A673 (cell line): Measurements from ENCODE around the gene FAS. TPM values are rescaled to one million over a fixed set of nuclear protein-coding genes. Genes with fewer than 3 reads are reported as not detected.

Experiments
- BruUV-seq: library from RNA; stranded (reverse); fragments of 400-500 nt; replicated peaks from 2 replicates; lab custom pipeline; 2021; lab: Mats Ljungman, UMichigan
- CTCF ChIA-PET: fragments of 300-600 bp; sonication (Branson Sonifier 250); formaldehyde crosslinking; loops from one replicate; lab custom pipeline; 2022; ENCODE audit warnings: antibody characterized with exemption; lab: Charles Lee
- POLR2A ChIA-PET: fragments of 300-600 bp; sonication (Branson Sonifier 250); formaldehyde crosslinking; loops from one replicate; lab custom pipeline; 2022; ENCODE audit warnings: antibody characterized with exemption; ENCODE audit not compliant: low non-redundant PET; lab: Charles Lee
- DNase-seq: peaks from one replicate; pipeline ENCODE4 v3.0.0-alpha.2; 2015; ENCODE audit warnings: low spot score
- H3K27ac ChIP-seq: fragments of 200-600 bp; sonication (generic); 2 replicates; pipeline ENCODE4 v1.5.1; 2016; ENCODE audit warnings: mixed run types, low read depth, mild to moderate bottlenecking, mixed read lengths, antibody characterized with exemption, low read length; ENCODE audit not compliant: poor library complexity, severe bottlenecking
- H3K27me3 ChIP-seq: fragments of 200-600 bp; sonication (generic); replicated peaks from 2 replicates; pipeline ENCODE4 v1.6.1; 2017; ENCODE audit warnings: mixed run types, low read depth, mild to moderate bottlenecking, mixed read lengths, antibody characterized with exemption, low read length; ENCODE audit not compliant: insufficient read depth, poor library complexity
- H3K36me3 ChIP-seq: fragments of 200-600 bp; sonication (generic); 2 replicates; pipeline ENCODE4 v1.6.1; 2016; ENCODE audit warnings: mixed run types, mild to moderate bottlenecking, mixed read lengths, antibody characterized with exemption, low read length; ENCODE audit not compliant: insufficient read depth, poor library complexity, severe bottlenecking
- H3K4me1 ChIP-seq: fragments of 200-600 bp; sonication (generic); 2 replicates; pipeline ENCODE4 v1.6.1; 2017; ENCODE audit warnings: mixed run types, mild to moderate bottlenecking, mixed read lengths, antibody characterized with exemption, low read length; ENCODE audit not compliant: insufficient read depth, poor library complexity, severe bottlenecking
- H3K4me3 ChIP-seq: fragments of 200-600 bp; sonication (generic); 2 replicates; pipeline ENCODE4 v1.5.1; 2016; ENCODE audit warnings: low read depth, mixed run types, mild to moderate bottlenecking, mixed read lengths, low read length; ENCODE audit not compliant: poor library complexity, severe bottlenecking
- H3K9me3 ChIP-seq: fragments of 200-600 bp; sonication (generic); 2 replicates; pipeline ENCODE4 v1.6.1; 2016; ENCODE audit warnings: mixed run types, low read depth, mild to moderate bottlenecking, mixed read lengths, antibody characterized with exemption, low read length; ENCODE audit not compliant: poor library complexity, severe bottlenecking
- EZH2 ChIP-seq: fragments of 200-600 bp; sonication (generic); IDR thresholded peaks from 2 replicates; pipeline ENCODE4 v1.6.1; 2017; ENCODE audit warnings: borderline replicate concordance, low read depth, mild to moderate bottlenecking, mixed read lengths, antibody characterized with exemption, low read length; ENCODE audit not compliant: poor library complexity, severe bottlenecking
- intact Hi-C: fragments of 100-400 bp; cut with micrococcal nuclease; formaldehyde crosslinking; loops from one replicate; pipeline ENCODE4 v1.10.0; 2022; ENCODE audit not compliant: unreplicated experiment
- total RNA-seq: library from RNA; stranded (reverse); gene quantifications from 2 replicates; pipeline ENCODE4 v1.2.3, GENCODE V29; 2021
- TF ChIP-seq, protein P1 (sequence below): fragments of 300-800, 200-600 bp; sonication (generic); conservative IDR thresholded peaks from 2 replicates; pipeline ENCODE4 v1.5.1; 2017; ENCODE audit warnings: low read depth, mild to moderate bottlenecking, antibody characterized with exemption, low read length, moderate library complexity, mixed read lengths

Gene FAS
- total RNA-seq, 1 experiment from 2014 or later: 30.4 TPM

DNA sequence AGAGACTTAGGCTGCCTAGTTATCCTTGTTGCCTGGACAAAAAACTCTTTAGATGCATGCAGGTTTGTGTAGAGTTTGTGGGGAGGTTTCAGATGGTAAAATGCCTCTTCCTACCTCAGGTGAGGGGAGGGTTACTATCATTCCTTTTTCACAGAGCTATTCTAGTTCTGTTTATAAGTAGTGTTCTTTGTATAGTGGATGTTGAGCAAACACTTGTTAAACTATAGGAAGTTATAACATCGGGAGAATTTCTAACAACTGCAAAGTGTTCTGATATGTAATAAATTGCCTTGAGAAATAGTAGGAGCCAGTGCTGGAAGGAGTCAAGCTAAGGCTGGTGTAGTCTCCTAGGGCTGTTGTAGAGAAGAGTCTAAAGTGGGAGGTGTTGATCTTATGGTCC lies 6.7 kb upstream of the FAS start:
- intact Hi-C loops: no loop called here
- H3K9me3 ChIP-seq: no peaks in the 10 kb centered on the region
- no peak for DNase-seq
- peaks cover 97% of the 10 kb centered on the region for H3K4me1 ChIP-seq
- ChIA-PET POLR2A (no interaction called here), CTCF (no interaction called here)
- no peak for TF ChIP-seq EZH2
- TF ChIP-seq, protein P1, sequence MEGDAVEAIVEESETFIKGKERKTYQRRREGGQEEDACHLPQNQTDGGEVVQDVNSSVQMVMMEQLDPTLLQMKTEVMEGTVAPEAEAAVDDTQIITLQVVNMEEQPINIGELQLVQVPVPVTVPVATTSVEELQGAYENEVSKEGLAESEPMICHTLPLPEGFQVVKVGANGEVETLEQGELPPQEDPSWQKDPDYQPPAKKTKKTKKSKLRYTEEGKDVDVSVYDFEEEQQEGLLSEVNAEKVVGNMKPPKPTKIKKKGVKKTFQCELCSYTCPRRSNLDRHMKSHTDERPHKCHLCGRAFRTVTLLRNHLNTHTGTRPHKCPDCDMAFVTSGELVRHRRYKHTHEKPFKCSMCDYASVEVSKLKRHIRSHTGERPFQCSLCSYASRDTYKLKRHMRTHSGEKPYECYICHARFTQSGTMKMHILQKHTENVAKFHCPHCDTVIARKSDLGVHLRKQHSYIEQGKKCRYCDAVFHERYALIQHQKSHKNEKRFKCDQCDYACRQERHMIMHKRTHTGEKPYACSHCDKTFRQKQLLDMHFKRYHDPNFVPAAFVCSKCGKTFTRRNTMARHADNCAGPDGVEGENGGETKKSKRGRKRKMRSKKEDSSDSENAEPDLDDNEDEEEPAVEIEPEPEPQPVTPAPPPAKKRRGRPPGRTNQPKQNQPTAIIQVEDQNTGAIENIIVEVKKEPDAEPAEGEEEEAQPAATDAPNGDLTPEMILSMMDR: no peak
- H3K4me3 ChIP-seq: no peak overlapping the region
- no peaks in the 10 kb centered on the region for H3K36me3 ChIP-seq
- no peaks in the 10 kb centered on the region for H3K27me3 ChIP-seq
- BruUV-seq: no TSS peak
- H3K27ac ChIP-seq: peak overlapping the region; percentile 75

DNA sequence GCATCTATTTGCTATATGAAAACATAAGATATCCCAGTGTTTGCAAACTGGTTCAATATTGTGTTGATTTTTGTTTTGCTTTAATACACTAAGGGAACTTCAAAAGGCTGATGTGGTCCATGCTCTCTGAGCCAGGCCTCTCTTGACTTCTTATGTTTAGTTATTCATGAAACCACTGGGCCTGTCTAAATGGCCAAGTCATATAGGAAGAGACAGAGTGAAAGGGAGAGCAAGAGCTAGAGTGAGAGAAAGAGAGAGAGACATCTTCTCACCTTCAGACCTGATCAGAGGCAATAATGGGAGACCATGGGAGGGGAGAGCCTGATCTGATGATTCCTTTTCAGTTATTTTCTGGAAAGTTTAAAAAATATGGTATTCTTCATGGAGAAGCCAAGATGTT lies 6.1 kb upstream of the FAS start:
- ChIA-PET POLR2A (no interaction called here), CTCF (no interaction called here)
- H3K27me3 ChIP-seq: no peaks in the 10 kb centered on the region
- H3K27ac ChIP-seq: peak overlapping the region; percentile 75
- no peaks in the 10 kb centered on the region for H3K36me3 ChIP-seq
- intact Hi-C loops: no loop called here
- no peaks in the 10 kb centered on the region for H3K9me3 ChIP-seq
- peaks cover 97% of the 10 kb centered on the region for H3K4me1 ChIP-seq
- no peak for TF ChIP-seq EZH2
- TF ChIP-seq, protein P1: no peak
- no TSS peak for BruUV-seq
- no peak overlapping the region for H3K4me3 ChIP-seq
- no peak for DNase-seq

DNA sequence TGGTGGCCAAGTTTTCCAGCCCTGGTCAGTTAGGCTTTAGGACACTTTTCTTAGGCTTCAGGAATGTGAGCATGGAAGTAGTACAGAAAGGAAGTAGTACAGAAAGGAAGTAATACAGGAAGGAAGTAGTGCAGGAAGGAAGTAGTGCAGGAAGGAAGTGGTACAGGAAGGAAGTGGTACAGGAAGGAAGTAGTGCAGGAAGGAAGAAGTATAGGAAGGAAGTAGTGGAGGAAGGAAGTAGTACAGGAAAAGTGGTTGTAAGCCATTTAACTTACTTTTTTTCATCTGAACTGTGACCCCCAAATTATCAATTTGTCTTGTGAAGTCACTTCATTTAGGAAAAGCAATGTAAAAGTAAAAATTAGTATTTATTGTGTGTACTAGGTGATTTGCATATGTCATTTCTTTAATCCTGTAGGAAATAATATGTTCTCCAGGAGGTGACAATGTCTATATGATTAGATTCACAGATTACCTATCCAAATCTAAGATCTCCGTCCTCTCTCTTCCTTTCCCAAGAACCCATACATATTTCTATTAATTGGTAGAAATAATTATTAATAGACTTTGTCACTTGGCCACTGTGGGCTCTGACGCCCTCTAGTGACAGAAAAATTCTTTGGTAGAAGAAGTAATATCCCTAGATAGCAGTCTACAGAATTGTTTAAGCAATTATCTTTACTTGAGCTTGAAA lies 3.9 kb upstream of the FAS start:
- intact Hi-C loops: loop anchor here (1.0 to 2.0 kb wide), 3 partner anchors 51 to 152 kb away; no protein-coding TSS in a partner anchor
- CTCF ChIA-PET: interaction anchor here (0.8 to 1.2 kb wide), 4 partner anchors 12 to 54 kb away, joined by 3 to 6 read pairs (median 4); no protein-coding TSS in a partner anchor
- H3K4me3 ChIP-seq: no peak overlapping the region

More for the DNA sequence above, 3.9 kb upstream of the FAS start:
- H3K36me3 ChIP-seq: no peaks in the 10 kb centered on the region
- peak; percentile 78 for DNase-seq
- BruUV-seq: no TSS peak
- H3K27ac ChIP-seq: peak overlapping the region; percentile 97
- no peak for TF ChIP-seq EZH2
- TF ChIP-seq, protein P1: peak; percentile 88
- POLR2A ChIA-PET: no interaction called here
- H3K4me1 ChIP-seq: peaks cover 78% of the 10 kb centered on the region
- no peaks in the 10 kb centered on the region for H3K27me3 ChIP-seq
- no peaks in the 10 kb centered on the region for H3K9me3 ChIP-seq
